ENCODE measurements around the gene NUDC.

DNA sequence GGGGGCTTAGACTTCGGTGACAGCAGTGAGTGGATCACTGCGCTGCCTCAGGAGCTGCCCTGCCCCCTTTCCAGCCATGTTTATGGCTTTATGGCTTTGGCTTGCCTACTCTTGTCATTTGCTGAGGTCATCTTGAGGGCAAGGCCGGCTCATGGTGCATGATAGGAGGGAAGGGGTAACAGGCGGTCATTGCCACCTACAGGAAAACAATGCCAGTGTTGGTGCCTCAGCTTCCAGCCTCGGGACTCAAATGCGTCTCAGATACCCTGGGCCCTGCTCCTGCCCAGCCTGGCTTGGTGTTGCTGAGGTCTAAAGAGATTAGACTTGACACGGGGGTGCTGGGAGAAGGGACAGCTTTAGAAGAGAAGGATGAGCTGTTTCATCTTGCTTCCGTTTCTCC, 24.2 kb downstream of the NUDC start:
- no peak for TF ChIP-seq CTCF (conservative IDR thresholded peaks at IDR 0.05; ENCODE audit: low read length)
- TF ChIP-seq EZH2phosphoT487 (IDR thresholded peaks at IDR 0.05; ENCODE audit: borderline replicate concordance, low read depth, low read length): no peak

Measured in OCI-LY7 (cell line).